Glutamatergic neuron (in vitro differentiated cells): Measurements from ENCODE around the gene MRPS18A. TPM values are rescaled to one million over a fixed set of nuclear protein-coding genes. Genes with fewer than 3 reads are reported as not detected.
A peak's percentile ranks its signal among the peaks of the same experiment; 100 is the strongest.

Source experiments
- DNase-seq: peaks from one replicate; pipeline ENCODE4 v3.0.0; 2022
- H3K27ac Mint-ChIP-seq: one replicate; pipeline ENCODE4 v1.8.0; 2020; ENCODE audit warnings: mild to moderate bottlenecking, mixed read lengths, inconsistent platforms; ENCODE audit not compliant: unreplicated experiment
- H3K27me3 Mint-ChIP-seq: one replicate; pipeline ENCODE4 v1.8.0; 2020; ENCODE audit warnings: mild to moderate bottlenecking, moderate library complexity, mixed read lengths, inconsistent platforms; ENCODE audit not compliant: unreplicated experiment
- H3K36me3 Mint-ChIP-seq: one replicate; pipeline ENCODE4 v1.8.0; 2020; ENCODE audit warnings: mild to moderate bottlenecking, mixed read lengths, inconsistent platforms; ENCODE audit not compliant: unreplicated experiment
- H3K4me1 Mint-ChIP-seq: one replicate; pipeline ENCODE4 v1.8.0; 2020; ENCODE audit warnings: mild to moderate bottlenecking, low read depth, mixed read lengths, inconsistent platforms; ENCODE audit not compliant: unreplicated experiment
- H3K4me3 Mint-ChIP-seq: one replicate; pipeline ENCODE4 v1.8.0; 2020; ENCODE audit warnings: mild to moderate bottlenecking, mixed read lengths, inconsistent platforms; ENCODE audit not compliant: unreplicated experiment
- H3K9me3 Mint-ChIP-seq: one replicate; pipeline ENCODE4 v1.8.0; 2020; ENCODE audit warnings: mild to moderate bottlenecking, moderate library complexity, mixed read lengths, inconsistent platforms; ENCODE audit not compliant: unreplicated experiment
- CTCF ChIP-seq: fragments of 200-600 bp; sonication (generic); IDR thresholded peaks from one replicate; pipeline ENCODE4 v1.5.0; 2021; ENCODE audit not compliant: partially characterized antibody, unreplicated experiment
- total RNA-seq: library from RNA; stranded (reverse); fragmentation: NEBNext Ultra II Directional; extraction: Animal tissue kit (Norgen Biotek cat#: 25700); gene quantifications from one replicate; pipeline ENCODE4 v1.2.1, GENCODE V29; 2021; ENCODE audit not compliant: unreplicated experiment

Gene MRPS18A
- total RNA-seq, 1 donor from 2014 or later = 27.7 TPM

DNA sequence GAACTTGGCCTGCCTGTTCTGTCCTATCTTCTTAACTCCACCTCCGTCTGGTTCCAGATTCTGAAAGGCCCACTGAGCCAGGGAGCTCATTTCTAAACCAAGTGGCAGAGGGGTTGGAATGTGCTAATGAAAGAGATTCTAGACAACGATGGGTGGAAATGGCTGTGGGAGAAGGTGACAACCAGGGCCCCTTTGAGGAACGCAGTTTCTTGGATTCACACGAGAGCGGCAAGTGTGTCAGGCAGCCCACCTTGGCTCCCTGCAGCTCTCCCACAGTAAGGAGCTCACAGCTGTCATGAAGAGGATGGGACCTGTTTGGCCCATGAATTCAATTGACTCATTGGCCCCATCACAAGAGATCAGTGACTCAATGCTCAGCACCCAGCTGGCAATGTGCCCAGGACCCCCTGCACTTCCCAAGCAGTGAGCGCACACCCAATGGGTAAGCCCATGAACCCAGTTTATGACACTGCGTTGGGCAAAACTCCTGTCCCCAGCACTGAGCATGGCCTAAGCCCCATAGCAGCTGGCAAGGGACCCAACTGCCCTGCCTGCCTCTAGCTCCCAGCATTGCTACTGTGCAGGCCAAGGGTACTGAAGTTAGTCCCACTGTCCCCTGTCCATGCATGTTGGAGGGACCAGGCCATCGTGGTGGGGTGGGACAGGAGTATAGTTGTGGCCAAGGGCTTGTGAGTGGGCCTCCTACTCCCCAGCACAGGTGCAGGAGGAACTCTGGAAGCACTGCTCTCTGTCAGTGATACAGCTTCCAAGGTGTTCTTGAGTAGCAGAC is 16.4 kb downstream of the MRPS18A start:
- Mint-ChIP-seq H3K9me3 (peaks cover 8% of the 10 kb centered on the region), H3K36me3 (no peaks in the 10 kb centered on the region), H3K4me1 (peaks cover 4% of the 10 kb centered on the region), H3K27ac (no peak overlapping the region), H3K4me3 (no peak overlapping the region), H3K27me3 (peaks cover 8% of the 10 kb centered on the region)
- no peak for DNase-seq
- no peak for TF ChIP-seq CTCF

DNA sequence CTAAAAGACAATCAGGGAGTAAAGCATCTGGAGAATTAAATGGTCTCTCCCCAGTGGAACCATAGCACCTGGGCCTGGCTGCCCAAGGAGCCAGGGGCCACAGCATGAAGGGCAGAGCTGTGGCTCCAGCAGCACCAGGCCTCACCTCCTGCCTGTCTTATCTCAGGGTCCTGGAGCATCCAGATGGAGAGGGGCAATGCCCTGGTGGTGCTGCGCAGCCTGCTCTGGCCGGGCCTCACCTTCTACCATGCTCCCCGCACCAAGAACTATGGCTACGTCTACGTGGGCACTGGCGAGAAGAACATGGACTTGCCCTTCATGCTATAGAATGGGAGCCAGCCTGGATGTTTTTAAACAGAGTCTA is 17.0 kb downstream of the MRPS18A start:
- H3K4me3 Mint-ChIP-seq = no peak overlapping the region
- H3K9me3 Mint-ChIP-seq = peaks cover 8% of the 10 kb centered on the region
- H3K27me3 Mint-ChIP-seq = peaks cover 8% of the 10 kb centered on the region
- H3K4me1 Mint-ChIP-seq = peaks cover 4% of the 10 kb centered on the region
- no peak overlapping the region for H3K27ac Mint-ChIP-seq
- DNase-seq = no peak
- TF ChIP-seq CTCF = no peak
- H3K36me3 Mint-ChIP-seq = no peaks in the 10 kb centered on the region

DNA sequence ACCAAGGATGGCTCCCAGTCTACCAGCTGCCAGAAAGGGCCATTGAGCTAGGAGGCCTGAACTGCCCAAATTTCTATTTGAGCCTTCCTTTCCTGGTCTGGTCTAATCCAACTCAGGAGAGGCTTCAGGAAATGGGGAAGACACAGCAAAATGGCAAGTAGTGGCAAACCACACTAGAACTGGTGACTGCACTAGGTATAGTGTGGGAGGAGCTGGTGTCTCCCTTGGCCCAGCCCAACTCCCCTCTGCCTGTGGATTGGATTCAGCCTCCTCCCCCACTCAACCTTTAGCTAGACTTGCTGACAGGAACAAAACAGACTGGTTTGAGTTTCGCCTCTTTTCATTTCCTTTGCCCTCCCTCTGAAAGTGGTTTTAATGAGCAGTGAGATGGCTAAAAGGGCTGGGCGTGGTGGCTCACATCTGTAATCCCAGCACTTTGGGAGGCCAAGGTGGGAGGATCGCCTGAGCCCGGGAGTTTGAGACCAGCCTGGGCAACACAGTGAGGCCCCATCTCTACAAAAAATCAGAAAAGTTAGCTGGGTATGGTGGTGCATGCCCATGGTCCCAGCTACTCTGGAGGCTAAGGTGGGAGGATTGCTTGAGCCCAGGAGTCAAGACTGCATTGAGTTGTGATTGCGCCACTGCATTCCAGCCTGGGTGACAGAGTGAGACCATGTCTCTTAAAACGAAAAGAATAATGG is 17.5 kb downstream of the MRPS18A start:
- DNase-seq = no peak
- H3K36me3 Mint-ChIP-seq = no peaks in the 10 kb centered on the region
- peaks cover 8% of the 10 kb centered on the region for H3K9me3 Mint-ChIP-seq
- peaks cover 8% of the 10 kb centered on the region for H3K27me3 Mint-ChIP-seq
- H3K27ac Mint-ChIP-seq = no peak overlapping the region
- peaks cover 4% of the 10 kb centered on the region for H3K4me1 Mint-ChIP-seq
- TF ChIP-seq CTCF = no peak
- no peak overlapping the region for H3K4me3 Mint-ChIP-seq

DNA sequence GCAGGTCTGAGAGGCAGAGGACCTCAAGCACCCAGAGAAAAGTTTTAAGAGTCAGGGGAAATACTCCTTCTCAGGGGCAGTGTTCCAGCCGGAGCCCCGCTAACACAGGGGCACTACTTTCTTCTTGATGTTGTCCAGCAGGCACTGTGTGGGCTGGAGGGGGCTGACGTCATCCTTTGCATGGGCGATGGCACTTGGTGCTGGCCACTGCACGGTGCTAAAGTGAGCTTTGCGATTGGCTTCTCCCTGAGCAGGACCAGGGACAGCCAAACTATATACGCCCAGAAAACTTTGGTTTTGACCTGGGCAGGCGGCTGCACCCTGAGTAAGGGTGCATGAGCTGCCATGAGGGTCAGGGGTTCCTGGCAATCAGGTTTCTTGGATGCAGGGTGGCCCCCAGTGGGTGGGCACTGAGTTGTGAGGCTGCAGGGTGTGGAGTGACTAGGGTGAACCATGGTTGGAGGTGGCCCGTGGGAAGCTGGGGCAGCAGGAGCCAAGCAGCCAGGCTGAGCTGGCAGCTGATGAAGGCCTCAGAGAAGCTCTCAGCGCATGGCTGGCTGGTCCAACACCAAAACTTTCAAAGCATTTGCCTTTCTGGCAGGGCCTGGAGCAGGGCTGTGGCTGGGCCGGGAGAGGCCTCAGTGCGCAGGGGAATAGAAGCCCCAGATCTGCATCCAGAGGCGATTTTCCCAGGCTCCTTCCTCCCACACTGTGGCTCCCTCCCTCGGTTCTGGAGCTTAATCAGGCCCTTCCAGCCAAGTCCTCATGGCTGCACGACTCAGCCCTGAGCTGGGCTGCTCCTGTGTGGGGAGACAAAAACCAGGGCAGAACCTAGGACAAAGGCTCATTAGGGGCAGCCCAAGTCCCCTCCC is 18.3 kb downstream of the MRPS18A start:
- no peak for TF ChIP-seq CTCF
- Mint-ChIP-seq H3K27ac (peak overlapping the region; percentile 43), H3K9me3 (peaks cover 8% of the 10 kb centered on the region), H3K4me3 (no peak overlapping the region), H3K36me3 (no peaks in the 10 kb centered on the region), H3K27me3 (peaks cover 8% of the 10 kb centered on the region), H3K4me1 (peaks cover 4% of the 10 kb centered on the region)
- no peak for DNase-seq
